K562 (cell line): ENCODE data around the gene CDH2. TPM values are rescaled to one million over a fixed set of nuclear protein-coding genes. Genes with fewer than 3 reads are reported as not detected.

Source experiments
- ATAC-seq: fragments of 200-7000 bp; cut with Tn5 transposase; 3 replicates; pipeline ENCODE4 v1.9.1; 2020; ENCODE audit warnings: moderate library complexity
- BruUV-seq: library from RNA; stranded (reverse); fragments of 400-500 nt; replicated peaks from 2 replicates; lab custom pipeline; 2021; lab: Mats Ljungman, UMichigan
- CTCF ChIA-PET: fragments of 300-600 bp; formaldehyde crosslinking; extraction: SDS; loops from one replicate; lab custom pipeline; 2021; ENCODE audit warnings: low intra/inter-chr PET ratio; lab: Yijun Ruan, JAX
- POLR2A ChIA-PET: fragments of 300-600, 350-650 bp; sonication (Branson Sonifier 250); formaldehyde crosslinking; extraction: SDS; loops from one replicate; lab custom pipeline; 2021; ENCODE audit warnings: antibody characterized with exemption, inconsistent platforms; lab: Yijun Ruan, JAX
- DNase-seq, 4 experiments: peaks; one replicate each; pipeline versions ENCODE4 v3.0.0 to v3.0.0-alpha.2; 2011 to 2018; ENCODE audit warnings: low spot score in 3 of 4, mixed read lengths in 3 of 4; ENCODE audit errors: extremely low read depth in 1 of 4
- FAIRE-seq: peaks from 2 replicates; lab custom pipeline; 2011; peaks lifted over from hg19 to GRCh38; lab: Jason Lieb, UNC
- H2AFZ ChIP-seq: 2 replicates; pipeline ENCODE4 v1.6.0; 2011; ENCODE audit warnings: low read depth, low read length, control low read depth, inconsistent platforms
- H3K27ac ChIP-seq: fragments of 200-600 bp; 3 replicates; pipeline ENCODE4 v1.8.0; 2011; ENCODE audit warnings: low read depth, mild to moderate bottlenecking, control low read depth, inconsistent platforms, low read length, moderate library complexity, mixed read lengths; ENCODE audit errors: extremely low read depth
- H3K27me3 ChIP-seq, 2 experiments: fragments of 300-600 bp in 1 of 2; 2 replicates in 1 of 2; 3 replicates in 1 of 2; pipeline versions ENCODE4 v1.6.0 to v1.8.0; 2011; ENCODE audit warnings: inconsistent platforms in 2 of 2, low read length in 2 of 2, mild to moderate bottlenecking in 1 of 2, mixed read lengths in 1 of 2, moderate library complexity in 1 of 2; ENCODE audit not compliant: control insufficient read depth in 2 of 2, insufficient read depth in 2 of 2
- H3K36me3 ChIP-seq: fragments of 300-600 bp; 3 replicates; pipeline ENCODE4 v1.8.0; 2011; ENCODE audit warnings: mild to moderate bottlenecking, low read length, inconsistent platforms; ENCODE audit not compliant: control insufficient read depth, insufficient read depth
- H3K4me1 ChIP-seq, 2 experiments: fragments of 200-600 bp in 1 of 2; replicated peaks in 1 of 2; 2 replicates in 1 of 2; 3 replicates in 1 of 2; pipeline versions ENCODE4 v1.5.1 to v1.8.0; 2011; ENCODE audit warnings: inconsistent platforms in 2 of 2, low read length in 2 of 2, mild to moderate bottlenecking in 1 of 2, mixed read lengths in 1 of 2, moderate library complexity in 1 of 2; ENCODE audit not compliant: control insufficient read depth in 2 of 2, insufficient read depth in 2 of 2
- H3K4me2 ChIP-seq: 2 replicates; pipeline ENCODE4 v1.6.1; 2011; ENCODE audit warnings: low read length, control low read depth, inconsistent platforms, mixed read lengths; ENCODE audit not compliant: insufficient read depth
- H3K4me3 ChIP-seq: fragments of 200-600 bp; sonication (generic), shearing (Covaris generic); 2 replicates; pipeline ENCODE4 v1.5.1; 2016; ENCODE audit warnings: control low read depth, inconsistent platforms
- H3K79me2 ChIP-seq: fragments of 200-600 bp; 3 replicates; pipeline ENCODE4 v1.8.0; 2011; ENCODE audit warnings: low read length, inconsistent platforms; ENCODE audit not compliant: control insufficient read depth, insufficient read depth
- H3K9ac ChIP-seq, 2 experiments: 2 replicates each; pipeline versions ENCODE4 v1.6.0 to v1.6.1; 2011; ENCODE audit warnings: low read depth in 2 of 2, low read length in 2 of 2, control low read depth in 1 of 2, inconsistent platforms in 1 of 2, mild to moderate bottlenecking in 1 of 2, mixed read lengths in 1 of 2; ENCODE audit not compliant: insufficient read depth in 1 of 2
- H3K9me1 ChIP-seq: one replicate; pipeline ENCODE4 v1.6.0; 2011; ENCODE audit warnings: inconsistent platforms, mild to moderate bottlenecking, low read length, moderate library complexity; ENCODE audit not compliant: control insufficient read depth, insufficient read depth
- H3K9me3 ChIP-seq: replicated peaks from 2 replicates; pipeline ENCODE4 v1.5.1; 2011; ENCODE audit warnings: low read depth, low read length, inconsistent platforms; ENCODE audit not compliant: control insufficient read depth, insufficient read depth
- H4K20me1 ChIP-seq: replicated peaks from 2 replicates; pipeline ENCODE4 v1.6.1; 2011; ENCODE audit warnings: low read length, inconsistent platforms, mixed read lengths; ENCODE audit not compliant: control insufficient read depth, insufficient read depth
- CHD1 ChIP-seq: fragments of 200-600 bp; sonication (generic); IDR thresholded peaks from one replicate; pipeline ENCODE4 v1.6.1; 2012; ENCODE audit warnings: mild to moderate bottlenecking, moderate library complexity, low read length, inconsistent platforms
- DIDO1 ChIP-seq: fragments of 450-650 bp; IDR thresholded peaks from 2 replicates; pipeline ENCODE4 v1.6.1; 2016; ENCODE audit warnings: low read depth, missing biosample characterization, missing genetic modification characterization
- MCM5 ChIP-seq: fragments of 450-650 bp; IDR thresholded peaks from 2 replicates; pipeline ENCODE4 v1.6.1; 2016; ENCODE audit warnings: low read depth
- MXD1 ChIP-seq: fragments of 250-450 bp; sonication (Bioruptor Pico); IDR thresholded peaks from 2 replicates; pipeline ENCODE4 v1.8.0; 2021; ENCODE audit warnings: borderline replicate concordance, mild to moderate bottlenecking, moderate library complexity; ENCODE audit not compliant: poor library complexity, severe bottlenecking
- MYNN ChIP-seq, 2 experiments: sonication (generic); formaldehyde crosslinking in 1 of 2; IDR thresholded peaks; 2 replicates each; pipeline versions ENCODE4 v1.5.0 to v1.6.1; 2016 to 2020; ENCODE audit warnings: antibody characterized with exemption in 1 of 2, missing genetic modification reagents in 1 of 2
- NCOA6 ChIP-seq: fragments of 450-650 bp; IDR thresholded peaks from 2 replicates; pipeline ENCODE4 v1.6.1; 2017; ENCODE audit warnings: mild to moderate bottlenecking
- PHF8 ChIP-seq: fragments of 200-600 bp; sonication (generic); IDR thresholded peaks from 2 replicates; pipeline ENCODE4 v1.6.1; 2012; ENCODE audit warnings: mixed run types, mild to moderate bottlenecking, inconsistent platforms, low read length, moderate library complexity, borderline replicate concordance
- RBM34 ChIP-seq: fragments of 200-400 bp; formaldehyde crosslinking; IDR thresholded peaks from 2 replicates; pipeline ENCODE4 v1.6.1; 2018; ENCODE audit warnings: low read length, borderline replicate concordance; ENCODE audit not compliant: insufficient read depth
- RUNX1 ChIP-seq: sonication (generic); IDR thresholded peaks from 2 replicates; pipeline ENCODE4 v1.6.1; 2016; ENCODE audit warnings: antibody characterized with exemption, low read depth
- SIX5 ChIP-seq, 2 experiments: IDR thresholded peaks; 2 replicates each; pipeline ENCODE4 v1.6.1; 2011; ENCODE audit warnings: low read length in 2 of 2, borderline replicate concordance in 1 of 2, low read depth in 1 of 2, mild to moderate bottlenecking in 1 of 2, moderate library complexity in 1 of 2; ENCODE audit not compliant: insufficient read depth in 1 of 2
- SOX6 ChIP-seq: fragments of 450-650 bp; IDR thresholded peaks from 2 replicates; pipeline ENCODE4 v1.6.1; 2014; ENCODE audit warnings: mild to moderate bottlenecking
- SRSF1 ChIP-seq: fragments of 200-400 bp; formaldehyde crosslinking; IDR thresholded peaks from 2 replicates; pipeline ENCODE4 v1.6.1; 2017; ENCODE audit warnings: mild to moderate bottlenecking, low read depth, low read length, moderate library complexity
- THAP7 ChIP-seq: fragments of 250-450 bp; sonication (Bioruptor Pico); IDR thresholded peaks from 2 replicates; pipeline ENCODE4 v1.5.0; 2021
- ZNF695 ChIP-seq: fragments of 450-650 bp; formaldehyde crosslinking; IDR thresholded peaks from 2 replicates; pipeline ENCODE4 v1.4.0; 2020; ENCODE audit warnings: mild to moderate bottlenecking, moderate library complexity
- WGBS: fragments of 100-300 bp; shearing (Covaris generic); methylation state at CpG from one replicate; pipeline ENCODE4 v1.1.6; 2016; ENCODE audit warnings: low coverage, mixed read lengths; ENCODE audit not compliant: insufficient coverage; ENCODE audit errors: missing lambda C conversion rate; 5-methylcytosine and 5-hydroxymethylcytosine counted together
- in situ Hi-C: fragments of 300-500 bp; cut with MboI; formaldehyde crosslinking; loops from 4 replicates; pipeline ENCODE4 v1.15.0; 2018; ENCODE audit warnings: inconsistent platforms, mixed read lengths
- intact Hi-C: fragments of 100-400 bp; cut with micrococcal nuclease; formaldehyde crosslinking; loops from 2 replicates; pipeline ENCODE4 v1.14.2; 2022
- polyA plus RNA-seq, 8 experiments: library from polyadenylated mRNA; depleted of rRNA in 4 of 8; stranded (reverse) in 5 of 8; unstranded in 3 of 8; fragments of >200 nt; fragmentation: Nextera tagmentation in 2 of 8; fragmentation: Illumina TruSeq in 1 of 8; extraction: Ambion mirVana in 2 of 8; extraction: Trizol in 1 of 8; gene quantifications; 2 replicates each; pipeline versions ENCODE4 v1.2.1 to v1.2.3, GENCODE V29; 2011 to 2014; ENCODE audit warnings: inconsistent platforms in 1 of 8, missing spikeins in 1 of 8
- total RNA-seq, 7 experiments: library from RNA; depleted of rRNA in 6 of 7; stranded (reverse); fragments of >200 nt in 6 of 7; fragmentation: Illumina TruSeq in 2 of 7; extraction: Trizol in 2 of 7; gene quantifications; 2 replicates each; pipeline versions ENCODE4 v1.2.1 to v1.2.3, GENCODE V29; 2011 to 2021; ENCODE audit warnings: low replicate concordance in 1 of 7

Gene CDH2
- total and polyA plus RNA-seq, 9 of the 15 experiments (the other 6 are each of a cell fraction or from before 2014, with no cell fraction given) = 0.04 TPM; not detected in 8

DNA sequence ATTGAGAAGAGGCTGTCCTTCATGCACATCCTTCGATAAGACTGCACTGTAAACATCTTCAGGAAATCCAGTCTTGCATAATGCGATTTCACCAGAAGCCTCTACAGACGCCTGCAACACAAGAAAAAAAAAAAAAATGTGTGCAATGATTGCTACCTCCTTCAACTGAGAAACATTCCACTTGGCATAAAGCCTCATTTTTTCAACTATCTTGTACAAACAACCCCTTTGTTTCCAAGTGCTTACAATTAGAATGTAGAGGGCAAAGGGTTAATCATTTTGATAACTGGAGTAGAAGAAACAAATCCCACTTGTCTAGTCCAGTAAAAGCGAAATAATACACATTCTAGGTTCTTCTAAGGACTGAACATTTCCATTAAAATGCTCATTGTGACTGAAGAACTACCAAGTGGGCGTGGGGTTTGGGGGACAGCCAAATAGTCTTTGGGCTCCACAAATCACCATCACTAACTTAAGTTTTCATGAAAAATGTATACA, 29.2 kb downstream of the CDH2 start:
- no TSS peak for BruUV-seq
- intact Hi-C loops = no loop called here
- H3K9me3 ChIP-seq = peaks cover 2% of the 10 kb centered on the region; the same call in 1 of the 2 replicates
- H3K4me2 ChIP-seq = no peak overlapping the region
- ATAC-seq = no peak
- no peak overlapping the region for H2AFZ ChIP-seq
- no peaks in the 10 kb centered on the region for H3K27me3 ChIP-seq
- H3K27ac ChIP-seq = no peak overlapping the region
- ChIA-PET POLR2A (no interaction called here), CTCF (no interaction called here)
- H3K4me1 ChIP-seq = no peaks in the 10 kb centered on the region
- WGBS = 3% methylated on average over 5 of the region's 5 CpGs
- H4K20me1 ChIP-seq = no peaks in the 10 kb centered on the region
- H3K36me3 ChIP-seq = no peaks in the 10 kb centered on the region
- TF ChIP-seq DIDO1 (tag) = no peak
- no peak for TF ChIP-seq SOX6
- TF ChIP-seq THAP7 (CRISPR knock-in tag) = no peak
- no peak for TF ChIP-seq RUNX1
- TF ChIP-seq NCOA6 = no peak
- TF ChIP-seq ZNF695 (CRISPR knock-in tag) = no peak
- no peak for TF ChIP-seq SRSF1
- no peak for TF ChIP-seq MCM5
- no peak for TF ChIP-seq MYNN (IDR thresholded peaks at IDR 0.05)
- no peak for TF ChIP-seq MYNN (CRISPR knock-in tag; IDR thresholded peaks at IDR 0.05)
- TF ChIP-seq CHD1 = no peak
- TF ChIP-seq SIX5 (IDR thresholded peaks at IDR 0.05; ENCODE audit: borderline replicate concordance in 1 of 2, insufficient read depth in 1 of 2, low read depth in 1 of 2, low read length in 2 of 2) = no peak
- TF ChIP-seq RBM34 = no peak
- no peak for TF ChIP-seq PHF8
- TF ChIP-seq MXD1 (CRISPR knock-in tag) = no peak
- no peak overlapping the region for H3K9ac ChIP-seq
- in situ Hi-C loops = no loop called here
- H3K4me3 ChIP-seq = no peak overlapping the region
- no peaks in the 10 kb centered on the region for H3K79me2 ChIP-seq
- no peak for DNase-seq
- no peak for FAIRE-seq
- no peaks in the 10 kb centered on the region for H3K9me1 ChIP-seq
